Right kidney (tissue), 1 donor: ENCODE measurements around the gene NEURL1B.
"Not testable (repeated sequence)": the region's sequence is repeated elsewhere in the genome, so short reads cannot be mapped to it uniquely, and the experiment has no call there.

Source experiments
- DNase-seq: peaks from one replicate; pipeline ENCODE4 v3.0.0-alpha.2; 2016

The NEURL1B gene

GRCh38 chr5:172695232-172696054, 54.4 kb downstream of the NEURL1B start:
- DNase-seq: no peak

GRCh38 chr5:172696171-172696849, 55.2 kb downstream of the NEURL1B start:
- DNase-seq: no peak

- peak; percentile 81 for DNase-seq
Measured at GRCh38 chr5:172697123-172698121, 56.4 kb downstream of the NEURL1B start.

GRCh38 chr5:172699423-172699822, 58.4 kb downstream of the NEURL1B start:
- DNase-seq: no peak

- no peak for DNase-seq
Measured at GRCh38 chr5:172699999-172700364, 58.9 kb downstream of the NEURL1B start.

DNA sequence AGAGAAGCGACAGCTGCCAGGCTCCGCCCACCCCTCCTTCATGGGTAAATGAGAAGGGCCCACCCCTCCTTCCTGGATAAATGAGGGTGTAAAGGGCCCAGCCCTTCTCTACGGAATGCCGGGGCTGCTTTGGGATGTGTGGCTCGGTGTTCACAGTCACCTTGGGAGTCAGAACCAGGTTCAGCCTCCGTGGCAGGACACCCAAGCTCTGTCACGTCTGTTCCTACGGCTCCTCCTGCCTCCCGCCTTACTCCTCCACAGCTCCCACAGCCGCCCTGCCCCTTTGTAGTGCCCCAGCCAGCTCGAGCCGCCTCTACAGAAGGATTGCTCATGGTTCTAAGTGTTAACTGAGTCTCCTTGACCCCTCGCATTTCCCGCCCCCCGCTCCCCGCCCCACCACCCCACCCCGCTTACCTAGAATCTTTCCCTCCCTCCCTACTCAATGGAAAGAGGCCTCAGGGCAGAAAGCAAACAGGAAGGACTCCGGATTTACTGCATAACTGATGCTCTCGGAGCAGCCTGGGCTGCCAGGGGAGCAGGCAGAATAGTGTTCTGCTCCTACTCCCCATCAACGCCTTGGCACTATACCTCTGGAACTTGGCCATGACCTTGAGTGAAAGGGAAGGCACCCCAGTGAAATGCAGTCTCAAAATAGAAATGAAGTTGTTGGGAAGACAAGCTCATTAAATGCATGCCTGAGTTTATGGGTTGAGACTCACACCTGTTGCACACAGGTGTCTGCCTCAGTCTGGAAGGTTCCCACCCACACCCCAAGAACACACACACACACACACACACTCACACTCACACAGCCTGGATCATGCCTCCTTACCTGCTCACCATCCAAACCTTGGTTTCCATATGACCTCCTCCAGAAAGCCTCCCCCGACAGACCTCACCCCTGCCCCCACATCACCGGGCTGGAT, 59.6 kb downstream of the NEURL1B start:
- peak; percentile 71 for DNase-seq

- DNase-seq: peak; percentile 31
Measured at GRCh38 chr5:172701291-172701656, 60.2 kb downstream of the NEURL1B start.

DNA sequence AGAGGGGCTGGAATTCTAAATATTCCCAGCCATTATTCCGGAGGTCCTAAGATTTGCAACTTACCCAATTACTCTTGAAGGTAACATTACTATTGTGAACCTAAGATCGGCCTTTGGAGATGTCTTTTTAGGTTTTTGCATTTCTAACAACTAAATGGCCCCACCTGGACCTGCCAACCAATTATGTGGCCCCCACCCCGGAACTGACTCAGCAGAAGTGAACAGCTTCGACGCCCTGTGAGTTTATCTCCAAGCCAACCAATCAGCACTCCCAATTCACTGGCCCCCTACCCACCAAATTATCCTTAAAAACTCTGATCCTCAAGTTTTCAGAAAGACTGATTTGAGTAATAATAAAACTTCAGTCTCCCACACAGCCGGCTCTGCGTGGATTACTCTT, 62.9 kb downstream of the NEURL1B start:
- no peak for DNase-seq

GRCh38 chr5:172705576-172706084, 64.6 kb downstream of the NEURL1B start:
- DNase-seq: no peak

GRCh38 chr5:172706796-172707195, 65.7 kb downstream of the NEURL1B start:
- DNase-seq: no peak

DNA sequence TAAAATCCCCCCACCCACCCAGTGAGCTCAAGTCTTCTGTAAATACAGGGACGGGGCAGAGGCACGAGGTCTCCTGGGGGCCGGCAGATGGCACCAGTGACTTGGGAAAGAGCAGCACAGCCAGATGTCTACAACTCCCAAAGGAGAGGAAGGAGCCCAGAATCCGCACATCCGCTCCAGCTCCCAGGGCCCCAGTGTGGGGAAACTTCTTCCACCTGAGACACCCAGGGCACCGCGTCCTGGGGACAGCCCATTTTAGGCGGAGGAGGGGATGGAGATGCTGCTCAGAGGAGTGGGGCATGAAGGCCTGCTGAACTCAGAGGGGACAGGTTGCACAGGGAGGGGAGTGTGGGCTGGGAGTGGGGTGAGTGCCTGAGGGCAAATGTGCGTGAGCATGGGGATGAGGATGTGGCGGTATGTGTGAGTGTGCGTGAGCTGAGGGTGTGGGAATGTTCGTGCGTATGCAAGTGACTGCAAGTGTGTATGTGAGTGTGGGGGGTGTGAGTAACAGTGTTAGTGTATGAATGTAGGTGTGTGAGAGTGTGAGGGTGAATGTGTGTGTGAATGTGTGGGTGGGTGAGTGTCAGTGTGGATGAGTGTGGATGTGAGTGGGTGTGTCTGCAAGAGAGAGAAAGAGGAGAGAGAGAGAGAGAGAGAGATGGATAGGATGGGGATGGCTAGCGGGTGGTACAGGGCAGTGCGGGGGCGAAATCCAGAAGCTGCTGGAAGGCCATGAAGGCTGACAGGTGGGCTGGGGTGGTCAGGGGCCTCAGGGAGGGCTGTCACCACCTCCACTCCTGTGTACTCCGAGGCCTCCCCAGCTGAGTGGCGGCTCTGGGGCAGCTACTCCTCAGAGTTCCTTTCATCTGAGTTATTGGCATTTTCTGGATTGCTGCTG, 66.5 kb downstream of the NEURL1B start:
- DNase-seq: no peak

GRCh38 chr5:172708183-172708505, 67.1 kb downstream of the NEURL1B start:
- no peak for DNase-seq

DNA sequence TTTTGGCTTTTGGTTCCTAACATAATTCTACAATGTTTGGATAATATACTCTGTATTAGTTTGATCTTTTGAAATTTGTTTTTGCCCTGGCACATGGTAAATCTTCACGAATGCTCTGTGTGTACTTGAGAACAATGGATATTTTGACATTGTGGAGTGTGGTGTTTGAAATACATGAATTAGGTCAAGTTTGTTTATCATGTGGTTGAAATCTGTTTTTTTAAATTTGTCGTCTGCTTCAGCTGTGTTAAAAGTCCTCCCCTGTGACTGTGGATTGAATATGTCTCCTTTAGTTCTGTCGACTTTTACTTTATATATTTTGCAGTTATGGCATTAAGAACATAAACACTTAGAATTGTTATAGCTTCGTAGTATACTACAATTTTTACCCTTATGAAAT, 69.6 kb downstream of the NEURL1B start:
- no peak for DNase-seq

DNA sequence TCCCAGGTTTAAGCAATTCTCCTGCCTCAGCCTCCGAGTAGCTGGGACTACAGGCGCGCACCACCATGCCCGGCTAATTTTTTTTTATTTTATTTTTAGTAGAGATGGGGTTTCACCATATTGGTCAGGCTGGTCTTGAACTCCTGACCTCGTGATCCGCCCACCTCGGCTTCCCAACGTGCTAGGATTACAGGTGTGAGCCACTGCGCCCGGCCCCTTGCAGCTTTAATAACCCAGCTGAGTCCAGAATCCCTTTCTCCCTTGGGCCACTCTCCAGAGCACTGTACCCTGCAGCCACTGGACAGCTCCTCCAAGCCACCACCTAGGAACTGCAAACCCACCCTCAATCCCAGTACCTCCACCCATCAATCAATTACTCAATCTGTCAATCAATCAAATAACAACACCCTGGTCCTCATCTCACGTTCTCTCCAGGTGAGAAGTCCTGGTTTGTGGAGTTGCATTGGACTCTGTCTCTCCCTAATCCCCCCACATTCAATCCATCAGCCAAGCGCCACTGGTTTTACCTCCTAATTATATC, 70.3 kb downstream of the NEURL1B start:
- DNase-seq: not testable (repeated sequence)

GRCh38 chr5:172712610-172713009, 71.5 kb downstream of the NEURL1B start:
- DNase-seq: no peak

DNA sequence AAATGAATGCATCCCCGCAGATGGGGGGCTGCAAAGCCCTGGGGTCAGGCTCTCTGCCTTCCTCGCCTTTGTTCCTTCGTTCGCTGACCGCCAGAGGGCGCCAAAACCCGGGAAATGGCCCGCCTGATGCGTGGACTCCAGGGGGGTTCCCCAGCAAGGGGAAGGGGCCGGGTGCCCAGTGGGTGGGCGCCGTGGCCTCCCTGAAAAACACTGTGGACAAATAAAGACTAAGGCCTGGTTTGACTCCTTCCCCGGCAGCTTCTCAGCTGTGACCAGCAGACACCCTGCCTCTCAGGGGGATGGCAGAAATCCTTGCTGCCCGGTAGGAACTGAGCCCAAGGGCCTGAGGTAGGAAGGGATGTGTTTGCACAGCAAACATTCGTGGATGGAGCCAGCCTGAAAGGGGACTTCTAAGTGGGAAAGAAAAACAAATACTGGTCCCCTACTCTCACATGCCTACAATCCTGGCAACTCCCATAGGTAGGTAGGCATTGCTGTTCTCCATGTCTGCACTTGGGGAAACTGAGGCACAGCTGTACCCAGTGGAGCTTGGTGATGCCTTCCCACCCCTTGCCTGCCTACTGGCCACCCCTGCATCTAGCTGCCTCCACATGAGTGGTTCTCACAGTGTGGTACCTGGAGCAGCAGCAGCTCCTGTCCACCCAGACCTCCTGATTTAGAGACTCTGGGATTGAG, 72.2 kb downstream of the NEURL1B start:
- peak; percentile 70 for DNase-seq

- DNase-seq: no peak
Measured at GRCh38 chr5:172713809-172714490, 72.9 kb downstream of the NEURL1B start.

- peak; percentile 65 for DNase-seq
Measured at GRCh38 chr5:172714491-172715420, 73.7 kb downstream of the NEURL1B start.
